ENCODE data around the gene ERRFI1. TPM values are rescaled to one million over a fixed set of nuclear protein-coding genes. Genes with fewer than 3 reads are reported as not detected.

The ERRFI1 gene
- total and polyA plus RNA-seq, 2 of the 8 experiments (the other 6 are each of a cell fraction or from before 2014, with no cell fraction given) = 23.4 to 46.1 TPM

- TF ChIP-seq ASH2L (IDR thresholded peaks at IDR 0.05; ENCODE audit: low read length) (no peak), GTF2F1 (IDR thresholded peaks at IDR 0.05; ENCODE audit: borderline replicate concordance, low read depth, low read length) (no peak), EP300 (IDR thresholded peaks at IDR 0.05; ENCODE audit: borderline replicate concordance in 1 of 2, low read depth in 2 of 2, low read length in 2 of 2) (no peak), ATF3 (IDR thresholded peaks at IDR 0.05; ENCODE audit: insufficient read depth, low read depth, low read length) (no peak), KDM5A (IDR thresholded peaks at IDR 0.05; ENCODE audit: low read length) (no peak), SAP30 (IDR thresholded peaks at IDR 0.05; ENCODE audit: insufficient read depth, insufficient replicate concordance, low read length) (no peak)
Observed at GRCh38 chr1:7989762-7990428, 36.2 kb downstream of the ERRFI1 start (continued).

Measured in H1 (cell line).